Activated CD4-positive, alpha-beta T cell treated with anti-CD3 and anti-CD28 coated beads, Interleukin-2, amount 50 U/mL, for 1 hour (primary cell): ENCODE measurements around the gene ZG16B.

Experiments
- DNase-seq: peaks from one replicate; pipeline ENCODE4 v3.0.0-alpha.2; 2020

The ZG16B gene

GRCh38 chr16:2806286-2806685 lies 23.8 kb upstream of the ZG16B start:
- DNase-seq = no peak

- no peak for DNase-seq
Observed at GRCh38 chr16:2808181-2808580, 21.9 kb upstream of the ZG16B start.

DNA sequence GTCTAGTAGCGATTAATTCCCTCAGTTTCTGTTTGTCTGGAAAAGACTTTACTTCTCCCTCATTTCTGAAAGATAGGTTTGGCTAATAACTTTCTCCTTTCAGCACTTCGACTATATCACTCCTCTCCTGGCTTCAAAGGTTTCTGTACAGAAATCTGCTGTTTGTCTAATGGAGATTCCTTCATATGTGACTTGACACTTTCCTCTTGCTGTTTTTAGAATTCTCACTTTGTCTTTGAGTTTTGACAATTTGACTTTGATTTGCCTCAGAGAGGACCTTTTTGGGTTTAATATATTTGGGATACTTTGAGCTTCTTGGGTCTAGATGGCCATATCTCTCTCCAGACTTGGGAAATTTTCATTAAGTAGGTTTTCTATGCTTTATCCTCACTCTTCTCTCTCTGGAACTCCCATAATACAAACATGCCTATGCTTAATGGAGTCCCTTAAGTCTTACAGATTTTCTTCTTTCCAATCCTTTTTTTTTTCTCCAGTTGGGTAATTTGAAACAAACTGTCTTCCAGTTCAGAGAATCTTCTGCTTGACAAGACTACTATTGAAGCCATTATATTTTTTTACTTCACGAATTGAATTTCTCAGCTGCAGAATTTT lies 20.8 kb upstream of the ZG16B start:
- no peak for DNase-seq

- DNase-seq = no peak
Observed at GRCh38 chr16:2810651-2811050, 19.5 kb upstream of the ZG16B start.

DNA sequence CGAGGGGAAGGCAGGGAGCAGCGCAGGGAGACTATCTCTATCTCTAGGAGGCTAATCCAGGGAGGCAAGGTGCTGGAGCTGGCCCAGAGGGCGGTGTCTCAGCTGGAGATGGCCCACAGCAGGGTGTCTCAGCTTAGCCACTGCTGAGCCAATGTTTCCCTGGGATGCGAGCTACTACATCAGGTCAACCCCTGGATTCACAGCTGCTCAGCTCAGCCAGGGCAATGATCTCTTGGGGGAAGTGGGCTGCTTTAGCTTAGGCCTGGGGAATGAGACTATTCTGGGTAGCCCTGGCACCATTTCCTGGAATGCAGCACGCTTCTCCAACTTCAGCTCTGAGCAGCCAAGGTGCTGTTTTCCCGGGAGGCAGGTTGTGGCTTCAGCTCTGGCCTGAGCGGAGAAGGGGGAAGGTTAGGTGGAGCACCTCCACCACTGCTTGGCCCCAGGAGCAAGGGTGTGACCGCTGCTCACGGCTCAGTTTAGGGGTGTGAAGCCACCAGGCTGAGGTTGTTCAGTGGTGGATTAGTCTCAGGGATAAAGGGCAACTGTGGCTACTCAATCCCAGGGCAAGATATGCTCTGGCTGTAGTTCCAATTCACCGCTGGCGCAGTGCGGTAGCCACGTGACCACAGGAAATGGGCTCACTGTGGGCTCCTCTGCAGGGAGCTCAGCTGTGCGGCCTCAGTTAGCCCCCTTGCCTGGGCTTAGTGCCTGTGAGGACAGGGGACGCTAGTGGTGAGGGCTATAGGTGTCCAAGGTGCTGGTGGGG lies 18.2 kb upstream of the ZG16B start:
- no peak for DNase-seq

DNA sequence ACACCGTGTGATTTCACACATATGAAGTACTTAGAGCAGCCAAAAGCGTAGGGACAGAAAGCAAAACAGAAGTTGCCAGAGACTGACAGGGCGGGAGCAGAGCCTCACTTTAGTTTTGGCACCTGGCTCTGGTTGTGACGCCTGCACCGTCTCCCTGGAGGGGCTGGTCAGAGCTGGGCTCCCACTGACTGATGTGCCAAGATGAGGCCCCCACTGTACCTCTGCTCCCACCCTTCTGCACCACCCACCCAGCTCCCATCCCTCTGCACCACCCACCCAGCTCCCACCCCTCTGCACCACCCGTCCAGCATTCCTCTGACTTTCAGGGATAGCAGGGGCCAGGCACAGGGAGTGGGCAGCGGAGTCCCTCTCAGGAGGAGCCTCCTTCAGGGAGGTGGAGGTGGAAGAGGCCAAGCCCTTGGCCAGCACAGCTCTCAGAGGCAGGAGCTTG lies 16.3 kb upstream of the ZG16B start:
- DNase-seq = no peak

DNA sequence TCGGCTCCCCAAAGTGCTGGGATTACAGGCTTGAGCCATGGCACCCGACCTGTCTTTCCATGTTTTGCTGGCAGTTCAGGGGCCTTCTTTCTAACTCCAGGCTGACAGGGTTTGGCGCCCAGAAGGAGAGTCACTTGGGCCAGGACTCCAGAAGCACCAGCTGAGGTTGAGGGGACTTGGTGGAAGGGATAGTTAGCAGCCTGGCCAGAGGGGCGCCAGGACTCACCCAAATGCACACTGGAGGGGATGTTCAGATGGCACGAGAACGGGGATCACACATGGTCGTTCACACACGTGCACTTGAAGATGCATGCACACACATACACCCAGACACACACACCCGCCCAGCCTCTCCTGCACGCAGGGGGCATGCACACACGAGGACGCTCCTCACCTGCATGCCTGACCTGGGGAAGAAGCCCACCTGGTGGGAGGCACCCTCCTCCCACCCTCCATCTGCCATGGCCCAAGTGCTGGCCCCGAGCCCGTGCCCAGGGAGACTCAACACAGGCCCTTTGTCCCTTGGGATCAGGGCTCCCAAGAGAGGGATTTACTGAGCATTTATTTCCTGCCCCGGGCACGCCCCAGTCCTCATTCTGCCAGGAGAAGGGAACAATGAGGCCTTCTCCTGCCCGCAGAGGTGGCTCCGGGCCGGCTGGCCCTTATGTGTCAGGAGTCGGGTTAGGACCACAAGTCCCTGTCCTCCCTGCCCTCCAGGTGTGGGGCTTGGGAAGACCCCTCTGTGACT lies 15.4 kb upstream of the ZG16B start:
- DNase-seq = no peak

DNA sequence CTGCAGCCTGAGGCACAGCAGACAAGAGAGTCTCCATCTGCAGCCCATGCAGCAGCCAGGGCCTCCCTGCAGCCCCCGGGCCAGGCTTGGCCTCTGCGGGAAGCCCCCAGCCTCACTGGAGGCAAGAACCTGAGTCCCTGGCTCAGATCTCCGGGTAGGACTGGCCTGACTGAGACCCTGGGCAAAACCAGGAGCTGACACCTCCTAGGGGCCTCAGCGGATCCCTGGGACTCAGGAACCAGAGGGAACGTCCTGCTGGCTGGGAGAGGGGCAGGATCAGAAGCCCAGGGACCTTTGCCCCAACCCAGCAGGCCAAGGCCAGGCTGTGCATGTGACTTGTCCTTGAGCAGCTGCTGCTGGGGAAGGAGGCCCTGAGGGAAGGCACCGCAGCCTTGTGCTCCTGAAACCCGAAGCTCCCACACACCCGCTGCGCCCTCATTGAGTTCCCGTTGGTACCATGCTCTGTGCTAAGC lies 14.8 kb upstream of the ZG16B start:
- DNase-seq = no peak

DNA sequence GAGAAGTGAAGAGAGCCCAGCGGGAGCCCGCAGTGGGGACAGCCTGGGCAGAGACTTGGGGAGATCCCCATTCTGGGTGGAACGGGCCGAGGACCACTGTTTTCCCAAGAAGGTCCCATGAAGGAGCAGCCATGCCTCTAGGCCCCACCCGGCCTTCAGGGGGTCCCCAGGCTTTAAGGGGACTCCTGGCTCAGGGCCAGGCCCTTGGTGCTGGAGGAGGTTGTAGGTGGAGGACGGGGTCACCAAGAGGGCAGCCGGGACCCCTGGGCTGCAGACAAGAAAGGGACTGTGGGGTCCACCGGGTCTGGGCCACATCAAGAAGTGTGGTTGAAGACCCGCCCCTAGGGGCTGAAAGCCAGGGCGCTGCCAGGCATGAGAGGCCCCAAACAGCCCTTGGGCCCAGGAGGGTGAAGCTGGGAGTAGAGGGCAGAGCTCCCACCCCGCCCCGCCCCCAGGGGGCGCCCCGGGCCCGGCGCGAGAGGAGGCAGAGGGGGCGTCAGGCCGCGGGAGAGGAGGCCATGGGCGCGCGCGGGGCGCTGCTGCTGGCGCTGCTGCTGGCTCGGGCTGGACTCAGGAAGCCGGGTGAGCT lies 13.3 kb upstream of the ZG16B start, which contains the start of gene PRSS21:
Gene PRSS21, plus strand, starts transcription at position 487 of the 589 bp plus-strand sequence. Its CDS starts 32 bp downstream, at position 519.
- peak; percentile 9 for DNase-seq

DNA sequence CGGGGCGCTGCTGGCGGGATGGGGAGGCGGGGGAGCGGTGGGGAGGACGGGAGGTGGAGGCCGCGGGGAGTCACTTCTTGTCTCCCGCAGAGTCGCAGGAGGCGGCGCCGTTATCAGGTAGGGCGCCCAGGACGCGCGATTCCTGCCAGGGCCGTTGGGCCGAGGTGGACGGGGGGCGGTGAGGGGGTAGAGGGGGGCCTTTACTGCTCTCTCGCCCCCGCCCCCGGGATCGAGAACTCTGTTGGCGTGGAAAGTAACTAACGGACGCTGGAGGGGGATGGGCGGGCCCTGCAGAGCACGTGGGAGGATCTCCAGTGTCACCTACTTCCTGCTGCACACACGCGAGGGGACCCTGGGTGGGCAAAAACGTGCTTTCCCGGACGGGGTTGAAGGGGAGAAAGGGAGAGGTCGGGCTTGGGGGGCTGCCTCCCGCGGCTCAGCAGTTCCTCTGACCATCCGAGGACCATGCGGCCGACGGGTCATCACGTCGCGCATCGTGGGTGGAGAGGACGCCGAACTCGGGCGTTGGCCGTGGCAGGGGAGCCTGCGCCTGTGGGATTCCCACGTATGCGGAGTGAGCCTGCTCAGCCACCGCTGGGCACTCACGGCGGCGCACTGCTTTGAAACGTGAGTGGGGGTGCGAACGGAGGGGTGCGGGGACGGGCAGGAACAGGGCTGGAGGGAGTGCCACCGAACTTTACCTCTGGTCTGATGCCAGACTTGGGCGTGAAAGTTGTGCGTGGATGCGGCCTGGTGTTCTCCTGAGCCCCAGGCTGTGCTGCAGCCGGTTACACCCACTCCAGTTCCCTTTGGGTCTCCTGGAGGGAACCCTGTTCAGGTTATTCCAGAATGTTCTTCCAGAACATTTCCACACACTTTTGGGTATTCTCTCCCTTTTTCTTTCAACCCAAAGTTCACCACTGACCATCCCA lies 12.5 kb upstream of the ZG16B start:
- DNase-seq = no peak

DNA sequence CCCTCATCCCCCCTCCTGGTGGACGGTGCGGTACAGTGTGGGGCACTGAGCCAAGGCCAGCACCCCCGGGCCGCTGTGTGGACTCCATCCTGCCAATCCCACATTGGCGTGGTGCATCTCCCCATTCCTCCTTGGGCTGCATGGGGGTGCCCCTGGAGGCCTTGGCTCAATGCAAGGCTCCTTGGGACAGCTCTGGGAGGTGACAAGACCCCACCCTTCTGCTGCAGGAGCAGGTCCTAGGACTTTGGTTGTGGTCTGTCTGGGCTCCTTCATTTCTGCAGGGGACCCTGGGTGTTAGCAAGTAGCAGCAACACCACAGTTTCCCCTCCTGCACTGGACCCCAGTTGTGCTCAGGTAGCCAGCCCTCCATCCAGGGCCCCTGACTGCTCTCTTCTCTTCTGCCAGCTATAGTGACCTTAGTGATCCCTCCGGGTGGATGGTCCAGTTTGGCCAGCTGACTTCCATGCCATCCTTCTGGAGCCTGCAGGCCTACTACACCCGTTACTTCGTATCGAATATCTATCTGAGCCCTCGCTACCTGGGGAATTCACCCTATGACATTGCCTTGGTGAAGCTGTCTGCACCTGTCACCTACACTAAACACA lies 11.7 kb upstream of the ZG16B start:
- DNase-seq = no peak

DNA sequence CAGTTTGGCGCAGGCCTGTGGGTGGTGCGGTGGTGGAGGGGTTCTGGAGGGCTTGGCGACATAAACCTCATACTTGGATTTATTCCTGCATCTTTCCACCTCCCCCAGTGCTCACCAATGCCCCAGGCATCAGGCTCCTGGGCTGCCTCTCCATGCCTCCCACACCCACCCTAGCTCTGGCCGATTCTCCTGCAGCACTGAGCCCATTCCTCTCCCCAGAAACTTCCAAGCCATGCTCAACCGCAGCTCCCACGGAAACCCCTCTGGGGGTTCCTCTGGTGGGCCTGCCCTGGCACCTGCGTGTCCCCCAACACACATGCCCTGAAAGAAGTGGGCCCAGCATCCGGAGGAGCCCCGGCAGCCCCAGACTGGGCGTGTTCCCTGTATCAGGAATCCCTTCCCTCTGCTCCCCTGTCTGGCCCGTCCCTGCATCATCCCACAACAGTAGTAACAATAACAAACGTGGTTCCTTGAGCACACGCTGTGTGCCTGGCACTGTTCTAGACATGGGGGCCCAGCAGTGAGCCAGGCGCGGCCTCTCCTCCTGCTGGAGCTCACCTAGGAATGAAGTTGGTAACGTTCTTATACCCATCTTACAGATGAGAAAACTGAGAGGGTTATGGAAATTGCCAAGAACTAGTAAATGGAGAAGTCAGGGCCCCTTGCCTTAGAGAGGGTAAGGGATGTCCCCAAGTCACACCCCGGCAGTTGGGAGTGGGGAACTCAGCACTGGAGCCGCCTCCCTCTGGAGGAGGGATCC lies 10.7 kb upstream of the ZG16B start:
- DNase-seq = no peak

- DNase-seq = no peak
Observed at GRCh38 chr16:2819939-2820835, 9.9 kb upstream of the ZG16B start.

DNA sequence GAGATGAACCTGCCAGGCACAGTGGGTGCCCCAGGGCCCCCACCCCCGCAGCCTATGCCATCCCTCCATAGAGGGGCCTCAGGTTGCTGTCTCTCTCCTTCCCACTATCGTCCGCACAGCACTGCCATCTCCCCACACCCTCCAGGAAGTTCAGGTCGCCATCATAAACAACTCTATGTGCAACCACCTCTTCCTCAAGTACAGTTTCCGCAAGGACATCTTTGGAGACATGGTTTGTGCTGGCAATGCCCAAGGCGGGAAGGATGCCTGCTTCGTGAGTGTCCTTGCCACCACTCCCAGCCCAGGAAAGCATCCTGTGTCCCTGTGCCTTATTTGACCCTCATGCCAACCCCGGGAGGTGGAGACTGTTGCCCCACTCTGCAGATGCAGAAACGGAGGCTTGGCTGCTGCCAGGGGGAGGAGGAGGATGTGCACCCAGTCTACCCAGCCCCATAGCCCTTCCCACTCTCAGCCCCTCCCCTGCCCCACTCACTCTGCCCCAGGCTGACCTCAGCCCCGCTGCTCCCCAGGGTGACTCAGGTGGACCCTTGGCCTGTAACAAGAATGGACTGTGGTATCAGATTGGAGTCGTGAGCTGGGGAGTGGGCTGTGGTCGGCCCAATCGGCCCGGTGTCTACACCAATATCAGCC lies 9.1 kb upstream of the ZG16B start:
- no peak for DNase-seq

GRCh38 chr16:2821487-2822157 lies 8.5 kb upstream of the ZG16B start:
- DNase-seq = no peak

DNA sequence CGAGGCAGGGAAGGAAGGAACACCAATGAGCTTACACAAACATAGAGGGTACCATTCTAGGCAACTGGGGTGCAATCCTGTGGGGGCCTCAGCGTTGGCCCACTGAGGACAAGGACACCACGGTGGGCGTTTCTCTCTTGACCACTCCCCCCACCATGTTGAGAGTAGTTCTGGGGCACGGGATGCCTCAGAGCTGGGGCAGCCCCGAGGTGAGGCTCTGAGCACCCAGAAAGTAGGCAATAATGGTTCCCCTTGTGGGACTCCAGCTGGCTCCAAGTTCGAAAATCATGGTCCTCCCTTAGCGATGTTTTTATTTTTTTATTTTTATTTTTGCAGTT lies 8.0 kb upstream of the ZG16B start:
- no peak for DNase-seq

GRCh38 chr16:2822496-2822895 lies 7.6 kb upstream of the ZG16B start:
- DNase-seq = no peak

- no peak for DNase-seq
Observed at GRCh38 chr16:2824626-2825025, 5.5 kb upstream of the ZG16B start.
